Osteocyte (in vitro differentiated cells): ENCODE data around the gene SLC39A7. TPM values are rescaled to one million over a fixed set of nuclear protein-coding genes. Genes with fewer than 3 reads are reported as not detected.

ENCODE experiments used
- DNase-seq: peaks from one replicate; pipeline ENCODE4 v3.0.0; 2021; ENCODE audit warnings: mixed read lengths; ENCODE audit not compliant: unreplicated experiment; ENCODE audit errors: extremely low spot score
- H3K27ac Mint-ChIP-seq: one replicate; pipeline ENCODE4 v1.8.0; 2021; ENCODE audit warnings: mild to moderate bottlenecking, mixed read lengths; ENCODE audit not compliant: unreplicated experiment
- H3K27me3 Mint-ChIP-seq: one replicate; pipeline ENCODE4 v1.8.0; 2021; ENCODE audit warnings: mixed read lengths; ENCODE audit not compliant: unreplicated experiment
- H3K36me3 Mint-ChIP-seq: one replicate; pipeline ENCODE4 v1.8.0; 2021; ENCODE audit warnings: mixed read lengths; ENCODE audit not compliant: unreplicated experiment
- H3K4me1 Mint-ChIP-seq: one replicate; pipeline ENCODE4 v1.8.0; 2021; ENCODE audit warnings: mixed read lengths; ENCODE audit not compliant: unreplicated experiment
- H3K4me3 Mint-ChIP-seq: one replicate; pipeline ENCODE4 v1.8.0; 2021; ENCODE audit warnings: mild to moderate bottlenecking, moderate library complexity, mixed read lengths; ENCODE audit not compliant: unreplicated experiment
- H3K9me3 Mint-ChIP-seq: one replicate; pipeline ENCODE4 v1.8.0; 2021; ENCODE audit warnings: mixed read lengths; ENCODE audit not compliant: unreplicated experiment
- CTCF ChIP-seq: fragments of 200-600 bp; sonication (generic); IDR thresholded peaks from 2 replicates; pipeline ENCODE4 v1.5.0; 2021; ENCODE audit warnings: antibody characterized with exemption, mild to moderate bottlenecking, moderate library complexity
- total RNA-seq: library from RNA; stranded (reverse); gene quantifications from 2 replicates; pipeline ENCODE4 v1.2.1, GENCODE V29; 2021

The SLC39A7 gene
- total RNA-seq, 1 donor from 2014 or later, result 201 TPM

- TF ChIP-seq CTCF, result no peak
- peak within 1 kb of the TSS; percentile 61 for H3K4me3 Mint-ChIP-seq
- no peak for DNase-seq
Measured at GRCh38 chr6:33192105-33192646, 8.5 kb upstream of the SLC39A7 start, which contains the start of gene COL11A2. Gene COL11A2, minus strand, starts transcription at chr6:33192467. Its CDS starts 227 bp downstream, at chr6:33192240.

GRCh38 chr6:33192671-33193602 is 7.7 kb upstream of the SLC39A7 start:
- TF ChIP-seq CTCF, result no peak
- Mint-ChIP-seq H3K4me1 (peaks cover 36% of the 10 kb centered on the region), H3K36me3 (peaks cover 29% of the 10 kb centered on the region), H3K27me3 (peaks cover 7% of the 10 kb centered on the region), H3K4me3 (peak overlapping the region; percentile 61), H3K27ac (peak overlapping the region; percentile 34), H3K9me3 (no peaks in the 10 kb centered on the region)
- DNase-seq, result no peak

More at GRCh38 chr6:33192105-33192646, 8.5 kb upstream of the SLC39A7 start, which contains the start of gene COL11A2:
- H3K27ac Mint-ChIP-seq, result peak within 1 kb of the TSS; percentile 2
- peaks cover 12% of the 10 kb centered on the region for H3K27me3 Mint-ChIP-seq
- H3K9me3 Mint-ChIP-seq, result no peaks in the 10 kb centered on the region
- peaks cover 32% of the 10 kb centered on the region for H3K36me3 Mint-ChIP-seq
- H3K4me1 Mint-ChIP-seq, result peaks cover 29% of the 10 kb centered on the region

- DNase-seq, result no peak
- Mint-ChIP-seq H3K27ac (peak overlapping the region; percentile 34), H3K27me3 (peaks cover 7% of the 10 kb centered on the region), H3K9me3 (no peaks in the 10 kb centered on the region), H3K4me1 (peaks cover 43% of the 10 kb centered on the region), H3K36me3 (peaks cover 29% of the 10 kb centered on the region), H3K4me3 (peak overlapping the region; percentile 44)
- no peak for TF ChIP-seq CTCF
Measured at GRCh38 chr6:33193619-33194018, 7.0 kb upstream of the SLC39A7 start.

- TF ChIP-seq CTCF, result no peak
- H3K36me3 Mint-ChIP-seq, result peaks cover 29% of the 10 kb centered on the region
- H3K4me3 Mint-ChIP-seq, result no peak overlapping the region
- no peak overlapping the region for H3K27ac Mint-ChIP-seq
- DNase-seq, result no peak
- no peaks in the 10 kb centered on the region for H3K9me3 Mint-ChIP-seq
- H3K4me1 Mint-ChIP-seq, result peaks cover 51% of the 10 kb centered on the region
- H3K27me3 Mint-ChIP-seq, result peaks cover 7% of the 10 kb centered on the region
Measured at GRCh38 chr6:33194431-33194979, 6.2 kb upstream of the SLC39A7 start.
